Osteocyte (in vitro differentiated cells): ENCODE data around the gene FBXO21. TPM values are rescaled to one million over a fixed set of nuclear protein-coding genes. Genes with fewer than 3 reads are reported as not detected.

Experiments
- DNase-seq: peaks from one replicate; pipeline ENCODE4 v3.0.0; 2021; ENCODE audit warnings: mixed read lengths; ENCODE audit not compliant: unreplicated experiment; ENCODE audit errors: extremely low spot score
- H3K27ac Mint-ChIP-seq: one replicate; pipeline ENCODE4 v1.8.0; 2021; ENCODE audit warnings: mild to moderate bottlenecking, mixed read lengths; ENCODE audit not compliant: unreplicated experiment
- H3K27me3 Mint-ChIP-seq: one replicate; pipeline ENCODE4 v1.8.0; 2021; ENCODE audit warnings: mixed read lengths; ENCODE audit not compliant: unreplicated experiment
- H3K36me3 Mint-ChIP-seq: one replicate; pipeline ENCODE4 v1.8.0; 2021; ENCODE audit warnings: mixed read lengths; ENCODE audit not compliant: unreplicated experiment
- H3K4me1 Mint-ChIP-seq: one replicate; pipeline ENCODE4 v1.8.0; 2021; ENCODE audit warnings: mixed read lengths; ENCODE audit not compliant: unreplicated experiment
- H3K4me3 Mint-ChIP-seq: one replicate; pipeline ENCODE4 v1.8.0; 2021; ENCODE audit warnings: mild to moderate bottlenecking, moderate library complexity, mixed read lengths; ENCODE audit not compliant: unreplicated experiment
- H3K9me3 Mint-ChIP-seq: one replicate; pipeline ENCODE4 v1.8.0; 2021; ENCODE audit warnings: mixed read lengths; ENCODE audit not compliant: unreplicated experiment
- total RNA-seq: library from RNA; stranded (reverse); gene quantifications from 2 replicates; pipeline ENCODE4 v1.2.1, GENCODE V29; 2021
- TF ChIP-seq, protein P1 (sequence below): fragments of 200-600 bp; sonication (generic); IDR thresholded peaks from 2 replicates; pipeline ENCODE4 v1.5.0; 2021; ENCODE audit warnings: antibody characterized with exemption, mild to moderate bottlenecking, moderate library complexity

The FBXO21 gene
- total RNA-seq, 1 donor from 2014 or later, result 49.0 TPM

DNA sequence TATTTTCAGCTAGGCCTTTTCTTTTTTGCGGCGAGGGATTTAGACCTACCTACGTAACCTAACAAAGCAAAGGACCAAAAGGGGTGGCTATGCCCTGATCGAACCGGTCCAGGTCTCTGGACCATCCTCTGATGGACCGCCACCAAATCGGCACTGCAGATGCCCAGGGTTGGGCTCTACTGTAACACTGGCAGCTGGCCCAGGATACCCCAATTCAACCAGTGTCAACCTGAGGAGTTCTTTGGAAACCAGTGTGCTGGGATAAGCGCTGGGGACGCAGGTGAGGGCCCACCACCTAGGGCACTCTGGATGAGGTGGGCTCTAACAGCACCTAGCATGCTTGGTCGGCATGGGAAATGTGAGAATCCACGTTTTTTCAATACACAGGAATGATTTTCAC is 32.2 kb downstream of the FBXO21 start:
- H3K27me3 Mint-ChIP-seq, result no peaks in the 10 kb centered on the region
- no peaks in the 10 kb centered on the region for H3K4me1 Mint-ChIP-seq
- peaks cover 60% of the 10 kb centered on the region for H3K36me3 Mint-ChIP-seq
- TF ChIP-seq, protein P1, sequence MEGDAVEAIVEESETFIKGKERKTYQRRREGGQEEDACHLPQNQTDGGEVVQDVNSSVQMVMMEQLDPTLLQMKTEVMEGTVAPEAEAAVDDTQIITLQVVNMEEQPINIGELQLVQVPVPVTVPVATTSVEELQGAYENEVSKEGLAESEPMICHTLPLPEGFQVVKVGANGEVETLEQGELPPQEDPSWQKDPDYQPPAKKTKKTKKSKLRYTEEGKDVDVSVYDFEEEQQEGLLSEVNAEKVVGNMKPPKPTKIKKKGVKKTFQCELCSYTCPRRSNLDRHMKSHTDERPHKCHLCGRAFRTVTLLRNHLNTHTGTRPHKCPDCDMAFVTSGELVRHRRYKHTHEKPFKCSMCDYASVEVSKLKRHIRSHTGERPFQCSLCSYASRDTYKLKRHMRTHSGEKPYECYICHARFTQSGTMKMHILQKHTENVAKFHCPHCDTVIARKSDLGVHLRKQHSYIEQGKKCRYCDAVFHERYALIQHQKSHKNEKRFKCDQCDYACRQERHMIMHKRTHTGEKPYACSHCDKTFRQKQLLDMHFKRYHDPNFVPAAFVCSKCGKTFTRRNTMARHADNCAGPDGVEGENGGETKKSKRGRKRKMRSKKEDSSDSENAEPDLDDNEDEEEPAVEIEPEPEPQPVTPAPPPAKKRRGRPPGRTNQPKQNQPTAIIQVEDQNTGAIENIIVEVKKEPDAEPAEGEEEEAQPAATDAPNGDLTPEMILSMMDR, result no peak
- no peak overlapping the region for H3K4me3 Mint-ChIP-seq
- H3K9me3 Mint-ChIP-seq, result no peaks in the 10 kb centered on the region
- no peak overlapping the region for H3K27ac Mint-ChIP-seq
- DNase-seq, result no peak

DNA sequence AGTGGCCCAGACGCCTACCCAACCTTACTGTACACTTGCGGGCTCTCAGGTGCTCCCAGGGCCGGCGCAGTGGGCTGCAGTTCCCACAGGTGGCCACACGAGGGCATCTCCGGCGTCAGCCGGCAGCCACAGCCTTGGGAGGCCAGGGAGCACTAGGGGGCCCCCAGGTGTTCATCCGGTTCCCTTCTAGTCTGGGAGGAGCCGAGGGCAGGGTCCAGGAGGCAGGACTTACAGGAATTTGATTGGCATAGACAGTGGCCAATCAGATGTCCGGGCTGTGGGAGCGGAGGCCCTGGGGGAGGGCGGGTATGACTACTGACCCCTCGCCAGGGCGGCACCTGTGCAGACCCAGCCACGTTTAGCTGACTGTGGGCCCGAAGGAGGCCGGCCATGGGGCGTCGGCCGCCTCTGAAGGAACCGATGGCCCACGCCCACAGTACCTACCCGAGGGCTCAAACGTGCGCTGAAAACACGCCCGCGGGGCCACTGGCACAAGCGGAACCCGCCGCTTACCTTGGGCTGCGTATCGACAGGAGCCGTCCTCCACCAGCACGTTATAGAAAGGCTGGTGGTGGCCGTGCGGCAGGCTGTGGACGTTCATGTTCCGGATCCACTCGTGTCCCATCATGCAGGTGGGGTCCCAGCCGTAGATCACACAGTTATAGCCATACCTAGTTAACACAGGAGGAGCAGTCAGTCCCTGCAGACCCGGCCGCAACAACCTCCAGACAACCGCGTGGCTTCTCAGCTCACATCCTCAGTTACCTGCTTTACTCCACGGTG is 34.8 kb downstream of the FBXO21 start:
- Mint-ChIP-seq H3K9me3 (no peaks in the 10 kb centered on the region), H3K36me3 (peaks cover 48% of the 10 kb centered on the region), H3K27me3 (no peaks in the 10 kb centered on the region), H3K4me1 (no peaks in the 10 kb centered on the region), H3K4me3 (no peak overlapping the region), H3K27ac (no peak overlapping the region)
- TF ChIP-seq, protein P1, result peak; percentile 64
- no peak for DNase-seq

DNA sequence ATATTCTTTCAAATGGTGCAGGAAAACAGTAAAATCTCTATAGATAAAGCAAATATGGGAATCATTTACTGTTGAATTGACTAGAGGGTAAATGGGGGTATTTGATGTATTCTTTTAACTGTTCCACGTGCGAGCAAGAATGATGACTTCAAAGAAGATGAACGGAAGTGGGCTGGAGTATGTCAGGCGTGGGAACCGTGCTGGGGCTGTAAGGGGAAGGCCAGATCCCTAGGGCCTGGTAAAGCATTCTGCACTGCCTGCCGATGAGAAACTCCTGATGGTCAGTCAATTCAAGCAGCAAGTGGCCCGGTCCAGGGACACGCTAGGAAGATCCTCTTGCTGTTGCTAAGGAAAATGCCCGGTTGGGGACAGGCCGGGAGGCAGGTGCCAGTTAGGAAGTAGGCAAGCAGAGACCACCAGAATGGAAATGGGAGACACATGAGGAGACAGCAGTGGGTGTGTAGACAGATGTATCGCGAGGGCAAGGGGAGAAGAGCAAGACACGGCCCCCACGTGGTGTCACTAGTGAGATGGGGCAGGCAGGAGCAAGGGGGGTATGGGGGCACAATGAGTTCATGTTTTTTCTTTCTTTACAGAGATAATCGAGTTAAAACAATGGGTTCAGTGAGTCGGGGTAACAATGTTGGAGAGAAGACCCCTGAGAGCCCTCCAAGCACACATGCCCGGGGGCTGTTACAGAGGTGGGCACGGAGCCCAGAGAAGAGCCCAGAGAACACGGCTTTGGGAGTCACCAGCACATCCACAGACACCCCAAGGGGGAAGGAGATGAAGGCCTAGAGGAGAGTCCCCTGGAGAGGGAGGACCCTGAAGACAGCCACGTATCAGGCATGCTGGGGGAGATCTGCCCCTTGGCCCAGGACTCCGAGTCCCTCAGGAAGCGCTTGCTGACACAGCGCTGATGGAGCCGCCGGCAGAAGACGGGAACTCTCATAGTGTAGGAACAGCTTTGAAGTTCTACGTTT is 37.2 kb downstream of the FBXO21 start:
- Mint-ChIP-seq H3K9me3 (no peaks in the 10 kb centered on the region), H3K4me3 (no peak overlapping the region), H3K27ac (no peak overlapping the region), H3K27me3 (no peaks in the 10 kb centered on the region), H3K36me3 (peaks cover 46% of the 10 kb centered on the region), H3K4me1 (peaks cover 3% of the 10 kb centered on the region)
- no peak for DNase-seq
- TF ChIP-seq, protein P1, result no peak

DNA sequence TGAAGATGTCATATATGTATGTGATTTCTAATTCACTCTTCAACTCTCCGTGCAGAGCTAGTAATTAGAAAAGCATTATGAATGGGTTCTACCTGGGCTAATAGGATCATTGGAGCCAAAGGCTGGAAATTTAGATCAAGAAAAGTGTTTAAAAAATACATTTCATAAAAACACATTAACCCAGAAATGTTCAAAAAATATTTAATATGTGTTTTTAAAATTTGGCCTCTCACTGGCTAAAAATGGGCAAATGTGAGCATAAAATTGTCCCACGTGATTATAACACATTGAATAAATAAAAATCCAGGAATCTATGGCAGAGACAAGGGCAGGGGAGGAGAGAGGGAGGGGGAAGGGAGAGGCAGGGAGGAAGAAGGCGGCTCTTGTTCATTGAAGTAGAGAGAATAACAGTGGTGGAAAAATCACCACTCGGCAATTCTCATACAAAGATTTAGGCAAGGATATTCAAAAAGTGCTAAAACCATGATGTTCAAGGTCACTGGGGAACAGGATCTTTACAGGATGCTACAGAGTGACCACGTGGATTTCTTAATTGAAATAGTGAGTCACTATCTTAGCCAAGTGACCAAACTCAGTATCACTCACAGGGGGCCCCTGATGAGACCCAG is 38.8 kb downstream of the FBXO21 start:
- Mint-ChIP-seq H3K4me1 (peaks cover 6% of the 10 kb centered on the region), H3K27me3 (no peaks in the 10 kb centered on the region), H3K36me3 (peaks cover 40% of the 10 kb centered on the region), H3K9me3 (no peaks in the 10 kb centered on the region), H3K27ac (no peak overlapping the region), H3K4me3 (no peak overlapping the region)
- no peak for DNase-seq
- TF ChIP-seq, protein P1, result no peak
